CD14-positive monocyte (primary cell): ENCODE measurements around the gene AMD1. TPM values are rescaled to one million over a fixed set of nuclear protein-coding genes. Genes with fewer than 3 reads are reported as not detected.

Experiments used
- DNase-seq, 3 donors: peaks; one replicate each; pipeline ENCODE4 v3.0.0-alpha.2; 2011 to 2022
- H2AFZ ChIP-seq: 2 replicates; pipeline ENCODE4 v1.6.0; 2012; ENCODE audit warnings: mild to moderate bottlenecking, low read depth, low read length, inconsistent platforms; ENCODE audit not compliant: insufficient read depth, poor library complexity, severe bottlenecking
- H3K27ac ChIP-seq, 2 donors: 1 replicate in 1 of 2; 2 replicates in 1 of 2; pipeline ENCODE4 v1.5.1; 2012 to 2013; ENCODE audit warnings: low read length in 2 of 2, control low read depth in 1 of 2, inconsistent platforms in 1 of 2, low read depth in 1 of 2, mild to moderate bottlenecking in 1 of 2
- H3K27me3 ChIP-seq, 2 donors: one replicate each; pipeline versions ENCODE4 v1.6.0 to v1.6.1; 2011 to 2013; ENCODE audit warnings: low read length in 2 of 2; ENCODE audit not compliant: control insufficient read depth in 2 of 2, insufficient read depth in 2 of 2
- H3K36me3 ChIP-seq, 2 donors: replicated peaks in 1 of 2; 1 replicate in 1 of 2; 2 replicates in 1 of 2; pipeline versions ENCODE4 v1.5.1 to v1.6.1; 2012 to 2013; ENCODE audit warnings: low read length in 2 of 2, control low read depth in 1 of 2, inconsistent platforms in 1 of 2, mild to moderate bottlenecking in 1 of 2; ENCODE audit not compliant: insufficient read depth in 2 of 2, control insufficient read depth in 1 of 2
- H3K4me1 ChIP-seq, 2 donors: 1 replicate in 1 of 2; 2 replicates in 1 of 2; pipeline versions ENCODE4 v1.5.1 to v1.6.1; 2012 to 2013; ENCODE audit warnings: low read length in 2 of 2, control low read depth in 1 of 2, inconsistent platforms in 1 of 2, mild to moderate bottlenecking in 1 of 2, moderate library complexity in 1 of 2; ENCODE audit not compliant: insufficient read depth in 2 of 2, control insufficient read depth in 1 of 2
- H3K4me2 ChIP-seq: replicated peaks from 2 replicates; pipeline ENCODE3; 2012; ENCODE audit warnings: low read length, moderate library complexity, mild to moderate bottlenecking; ENCODE audit not compliant: poor library complexity, severe bottlenecking; ENCODE audit errors: extremely low read depth
- H3K4me3 ChIP-seq, 3 experiments: fragments of 200-600 bp in 1 of 3; sonication (generic) in 1 of 3; replicated peaks in 1 of 3; 1 replicate in 2 of 3; 2 replicates in 1 of 3; pipeline ENCODE4 v1.5.1; 2011 to 2013; ENCODE audit warnings: low read length in 3 of 3, mild to moderate bottlenecking in 3 of 3, control low read depth in 2 of 3, low read depth in 2 of 3, inconsistent platforms in 1 of 3, moderate library complexity in 1 of 3
- H3K79me2 ChIP-seq: 2 replicates; pipeline ENCODE4 v1.6.0; 2012; ENCODE audit warnings: mild to moderate bottlenecking, control low read depth, inconsistent platforms, low read length, moderate library complexity; ENCODE audit not compliant: insufficient read depth
- H3K9ac ChIP-seq: 2 replicates; pipeline ENCODE4 v1.6.0; 2017; ENCODE audit warnings: low read length, mild to moderate bottlenecking; ENCODE audit not compliant: insufficient read depth, poor library complexity, severe bottlenecking
- H3K9me3 ChIP-seq, 2 donors: replicated peaks in 1 of 2; 1 replicate in 1 of 2; 2 replicates in 1 of 2; pipeline versions ENCODE4 v1.5.1 to v1.6.1; 2012 to 2013; ENCODE audit warnings: low read length in 2 of 2, control low read depth in 1 of 2; ENCODE audit not compliant: control insufficient read depth in 1 of 2, insufficient read depth in 1 of 2
- H4K20me1 ChIP-seq: 2 replicates; pipeline ENCODE4 v1.6.0; 2012; ENCODE audit warnings: mild to moderate bottlenecking, low read length, control low read depth, moderate library complexity; ENCODE audit not compliant: insufficient read depth
- H3K27ac Mint-ChIP-seq, 7 donors: one replicate each; pipeline ENCODE4 v1.8.0; 2020; ENCODE audit warnings: mild to moderate bottlenecking in 7 of 7, mixed read lengths in 7 of 7, moderate library complexity in 6 of 7, inconsistent platforms in 2 of 7
- H3K27me3 Mint-ChIP-seq, 3 donors: one replicate each; pipeline ENCODE4 v1.8.0; 2021 to 2022; ENCODE audit warnings: low read depth in 3 of 3, mild to moderate bottlenecking in 3 of 3, mixed read lengths in 3 of 3, moderate library complexity in 3 of 3, inconsistent platforms in 1 of 3
- H3K36me3 Mint-ChIP-seq, 2 donors: one replicate each; pipeline ENCODE4 v1.8.0; 2020; ENCODE audit warnings: mixed read lengths in 2 of 2, inconsistent platforms in 1 of 2, mild to moderate bottlenecking in 1 of 2
- H3K4me1 Mint-ChIP-seq: one replicate; pipeline ENCODE4 v1.8.0; 2020; ENCODE audit warnings: mild to moderate bottlenecking, mixed read lengths
- H3K4me3 Mint-ChIP-seq, 2 donors: one replicate each; pipeline ENCODE4 v1.8.0; 2020; ENCODE audit warnings: mild to moderate bottlenecking in 2 of 2, mixed read lengths in 2 of 2, moderate library complexity in 1 of 2
- H3K9me3 Mint-ChIP-seq, 7 donors: one replicate each; pipeline ENCODE4 v1.8.0; 2020 to 2022; ENCODE audit warnings: mixed read lengths in 7 of 7, mild to moderate bottlenecking in 6 of 7, moderate library complexity in 6 of 7, inconsistent platforms in 2 of 7
- WGBS: methylation state at CpG from one replicate; pipeline ENCODE4 v1.1.5; 2013; ENCODE audit warnings: missing lambda C conversion rate; ENCODE audit not compliant: insufficient coverage; 5-methylcytosine and 5-hydroxymethylcytosine counted together
- intact Hi-C, 2 donors: fragments of 100-400 bp; cut with micrococcal nuclease; formaldehyde crosslinking; loops; one replicate each; pipeline versions ENCODE4 v1.15.0 to v1.15.1; 2023
- polyA plus RNA-seq, 3 donors: library from polyadenylated mRNA; depleted of rRNA in 1 of 3; unstranded in 2 of 3; stranded (reverse) in 1 of 3; fragments of 300-500 nt in 2 of 3; fragments of >200 nt in 1 of 3; fragmentation: Illumina TruSeq in 2 of 3; gene quantifications; 1 replicate in 2 of 3; 2 replicates in 1 of 3; pipeline ENCODE4 v1.2.3, GENCODE V29; 2012 to 2021
- TF ChIP-seq, protein P1 (sequence below): fragments of 200-600 bp; IDR thresholded peaks from one replicate; pipeline ENCODE4 v1.8.0; 2022; ENCODE audit warnings: antibody characterized with exemption, mild to moderate bottlenecking

Gene AMD1
- polyA plus RNA-seq, 3 donors, result 35.0 to 60.5 (median 45.3) TPM

DNA sequence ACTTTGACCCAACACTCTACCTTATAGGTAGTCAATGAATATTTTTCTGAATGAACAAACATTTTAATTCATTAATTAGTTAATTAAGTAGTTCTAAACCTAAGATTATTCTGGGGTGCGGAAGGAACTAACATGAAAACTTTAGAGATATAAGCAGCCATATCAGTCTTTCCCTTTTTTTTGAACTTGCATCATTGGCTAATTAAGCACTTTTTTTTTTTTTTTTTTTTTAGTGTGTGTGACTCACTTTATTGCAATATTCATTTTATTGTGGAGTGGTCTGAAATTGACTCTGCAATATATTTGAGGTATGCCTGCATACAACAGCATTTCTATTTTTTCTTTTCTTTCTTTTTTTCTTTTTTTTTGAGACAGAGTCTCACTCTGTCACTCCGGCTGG lies 21.8 kb upstream of the AMD1 start:
- H3K27ac ChIP-seq, result no peak overlapping the region
- H3K27me3 ChIP-seq, result no peaks in the 10 kb centered on the region
- intact Hi-C loops, result no loop called here
- H3K79me2 ChIP-seq, result no peaks in the 10 kb centered on the region
- H2AFZ ChIP-seq, result no peak overlapping the region
- H3K4me3 ChIP-seq, result no peak overlapping the region
- peak in 2 of 3 donors; percentile 38 to 53 for DNase-seq
- peaks cover 8 to 22% of the 10 kb centered on the region in 2 donors for H3K4me1 ChIP-seq
- no peaks in the 10 kb centered on the region for H3K9me3 ChIP-seq
- no peak overlapping the region for H3K27ac Mint-ChIP-seq
- H3K4me1 Mint-ChIP-seq, result peaks cover 22% of the 10 kb centered on the region
- WGBS, result 100% methylated on average over 1 of the region's 2 CpGs
- no peak overlapping the region for H3K4me3 Mint-ChIP-seq
- H3K9ac ChIP-seq, result no peak overlapping the region
- H4K20me1 ChIP-seq, result no peaks in the 10 kb centered on the region
- peaks cover 0 to 2% (median 0%) of the 10 kb centered on the region in 3 donors for H3K27me3 Mint-ChIP-seq
- H3K9me3 Mint-ChIP-seq, result no peaks in the 10 kb centered on the region
- H3K36me3 Mint-ChIP-seq, result no peaks in the 10 kb centered on the region
- H3K4me2 ChIP-seq, result no peak overlapping the region
- TF ChIP-seq, protein P1, sequence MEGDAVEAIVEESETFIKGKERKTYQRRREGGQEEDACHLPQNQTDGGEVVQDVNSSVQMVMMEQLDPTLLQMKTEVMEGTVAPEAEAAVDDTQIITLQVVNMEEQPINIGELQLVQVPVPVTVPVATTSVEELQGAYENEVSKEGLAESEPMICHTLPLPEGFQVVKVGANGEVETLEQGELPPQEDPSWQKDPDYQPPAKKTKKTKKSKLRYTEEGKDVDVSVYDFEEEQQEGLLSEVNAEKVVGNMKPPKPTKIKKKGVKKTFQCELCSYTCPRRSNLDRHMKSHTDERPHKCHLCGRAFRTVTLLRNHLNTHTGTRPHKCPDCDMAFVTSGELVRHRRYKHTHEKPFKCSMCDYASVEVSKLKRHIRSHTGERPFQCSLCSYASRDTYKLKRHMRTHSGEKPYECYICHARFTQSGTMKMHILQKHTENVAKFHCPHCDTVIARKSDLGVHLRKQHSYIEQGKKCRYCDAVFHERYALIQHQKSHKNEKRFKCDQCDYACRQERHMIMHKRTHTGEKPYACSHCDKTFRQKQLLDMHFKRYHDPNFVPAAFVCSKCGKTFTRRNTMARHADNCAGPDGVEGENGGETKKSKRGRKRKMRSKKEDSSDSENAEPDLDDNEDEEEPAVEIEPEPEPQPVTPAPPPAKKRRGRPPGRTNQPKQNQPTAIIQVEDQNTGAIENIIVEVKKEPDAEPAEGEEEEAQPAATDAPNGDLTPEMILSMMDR, result no peak
- no peaks in the 10 kb centered on the region for H3K36me3 ChIP-seq

DNA sequence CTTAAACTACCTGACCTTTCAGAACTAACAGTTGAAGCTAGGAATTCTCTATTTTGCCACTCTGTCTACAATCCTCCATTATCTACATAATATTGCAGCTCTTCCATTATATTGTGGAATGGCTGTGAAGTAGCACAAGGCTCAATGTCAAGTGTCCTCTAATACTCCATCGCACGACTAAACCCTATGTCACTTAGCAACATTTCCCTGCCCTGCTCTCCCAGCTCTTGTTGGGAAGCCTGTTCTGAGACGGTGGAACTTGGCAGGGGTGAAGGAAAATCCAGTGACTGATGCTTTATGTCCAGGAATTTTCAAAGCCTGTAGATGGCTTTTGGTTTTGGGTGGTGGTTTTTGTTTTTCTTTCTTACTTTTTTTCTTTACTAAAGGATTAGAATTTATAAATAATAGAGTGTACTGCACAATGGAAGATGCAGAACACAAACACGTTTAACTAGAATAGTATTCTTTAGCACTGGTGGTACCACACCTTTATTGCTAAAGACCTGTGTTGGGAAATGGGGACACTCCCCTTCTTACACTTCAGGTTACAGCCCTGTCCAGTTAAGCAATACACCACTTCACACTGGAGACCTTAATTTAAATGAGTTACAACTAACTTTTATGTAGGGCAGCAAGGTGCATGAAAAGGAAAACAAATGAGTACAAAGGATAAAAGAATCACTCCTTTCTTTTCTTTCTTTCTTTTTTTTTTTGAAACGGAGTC lies 20.7 kb upstream of the AMD1 start:
- Histone ChIP-seq H3K4me2 (no peak overlapping the region), H3K27me3 (no peaks in the 10 kb centered on the region), H3K9ac (no peak overlapping the region), H3K79me2 (peaks cover under 1% of the 10 kb centered on the region), H3K4me1 (peaks cover 11 to 28% of the 10 kb centered on the region in 2 donors), H3K27ac (no peak overlapping the region), H3K9me3 (no peaks in the 10 kb centered on the region), H4K20me1 (no peaks in the 10 kb centered on the region), H2AFZ (no peak overlapping the region), H3K36me3 (no peaks in the 10 kb centered on the region), H3K4me3 (no peak overlapping the region)
- Mint-ChIP-seq H3K4me3 (no peak overlapping the region), H3K36me3 (peaks cover 0 to 6% of the 10 kb centered on the region in 2 donors), H3K4me1 (peaks cover 23% of the 10 kb centered on the region), H3K9me3 (peaks cover 0 to 2% (median 0%) of the 10 kb centered on the region in 7 donors), H3K27ac (peak overlapping the region in 1 of 7 donors; percentile 60), H3K27me3 (peaks cover 0 to 2% (median 0%) of the 10 kb centered on the region in 3 donors)
- WGBS, result no CpG with 5 or more reads among the region's 5 CpGs
- TF ChIP-seq, protein P1, result no peak
- peak in 1 of 3 donors; percentile 7 for DNase-seq
- intact Hi-C loops, result no loop called here
